ENCODE measurements around the gene CSNK2A1. TPM values are rescaled to one million over a fixed set of nuclear protein-coding genes. Genes with fewer than 3 reads are reported as not detected.

The CSNK2A1 gene
- total RNA-seq, 6 experiments from 2014 or later = 124 to 150 (median 135) TPM

DNA sequence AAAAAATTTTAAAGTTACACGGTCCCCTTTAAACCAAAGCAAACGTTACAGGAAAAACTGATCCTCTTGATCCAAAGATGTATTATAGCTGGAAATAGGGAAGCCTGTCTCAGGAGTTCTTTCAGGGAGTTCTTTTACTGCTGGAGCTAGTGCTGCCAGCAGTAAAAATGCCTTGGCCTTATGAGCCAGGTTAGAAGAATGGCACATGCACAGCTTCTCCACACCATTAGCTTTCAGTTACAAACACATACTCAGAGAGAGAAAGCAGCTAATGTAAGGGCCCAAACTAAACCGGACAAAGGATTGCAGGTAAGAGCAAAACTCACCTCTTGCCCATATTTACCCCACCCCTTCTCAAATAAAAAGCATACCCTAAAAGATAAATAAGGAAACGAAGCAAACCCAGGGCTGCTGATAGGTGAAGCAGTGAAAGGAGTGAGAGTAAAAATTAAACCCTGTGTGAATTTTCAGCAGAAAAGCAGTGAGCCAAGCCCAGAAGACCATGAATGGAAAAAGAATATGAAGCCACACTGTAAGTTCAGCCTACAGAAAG, 100.3 kb downstream of the CSNK2A1 start:
- no peaks in the 10 kb centered on the region for H3K27me3 Mint-ChIP-seq (ENCODE audit: insufficient read depth)
- H3K4me1 Mint-ChIP-seq (ENCODE audit: low read depth) = peaks cover 26% of the 10 kb centered on the region
- no peaks in the 10 kb centered on the region for H3K9me3 Mint-ChIP-seq
- H3K27ac Mint-ChIP-seq = peak overlapping the region; percentile 17; the same call in 1 of the 2 replicates
- TF ChIP-seq, protein P1, sequence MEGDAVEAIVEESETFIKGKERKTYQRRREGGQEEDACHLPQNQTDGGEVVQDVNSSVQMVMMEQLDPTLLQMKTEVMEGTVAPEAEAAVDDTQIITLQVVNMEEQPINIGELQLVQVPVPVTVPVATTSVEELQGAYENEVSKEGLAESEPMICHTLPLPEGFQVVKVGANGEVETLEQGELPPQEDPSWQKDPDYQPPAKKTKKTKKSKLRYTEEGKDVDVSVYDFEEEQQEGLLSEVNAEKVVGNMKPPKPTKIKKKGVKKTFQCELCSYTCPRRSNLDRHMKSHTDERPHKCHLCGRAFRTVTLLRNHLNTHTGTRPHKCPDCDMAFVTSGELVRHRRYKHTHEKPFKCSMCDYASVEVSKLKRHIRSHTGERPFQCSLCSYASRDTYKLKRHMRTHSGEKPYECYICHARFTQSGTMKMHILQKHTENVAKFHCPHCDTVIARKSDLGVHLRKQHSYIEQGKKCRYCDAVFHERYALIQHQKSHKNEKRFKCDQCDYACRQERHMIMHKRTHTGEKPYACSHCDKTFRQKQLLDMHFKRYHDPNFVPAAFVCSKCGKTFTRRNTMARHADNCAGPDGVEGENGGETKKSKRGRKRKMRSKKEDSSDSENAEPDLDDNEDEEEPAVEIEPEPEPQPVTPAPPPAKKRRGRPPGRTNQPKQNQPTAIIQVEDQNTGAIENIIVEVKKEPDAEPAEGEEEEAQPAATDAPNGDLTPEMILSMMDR (IDR thresholded peaks at IDR 0.05) = no peak
- H3K4me3 Mint-ChIP-seq = no peak overlapping the region
- H3K36me3 Mint-ChIP-seq (ENCODE audit: low read depth) = peaks cover 44% of the 10 kb centered on the region
- DNase-seq = no peak

DNA sequence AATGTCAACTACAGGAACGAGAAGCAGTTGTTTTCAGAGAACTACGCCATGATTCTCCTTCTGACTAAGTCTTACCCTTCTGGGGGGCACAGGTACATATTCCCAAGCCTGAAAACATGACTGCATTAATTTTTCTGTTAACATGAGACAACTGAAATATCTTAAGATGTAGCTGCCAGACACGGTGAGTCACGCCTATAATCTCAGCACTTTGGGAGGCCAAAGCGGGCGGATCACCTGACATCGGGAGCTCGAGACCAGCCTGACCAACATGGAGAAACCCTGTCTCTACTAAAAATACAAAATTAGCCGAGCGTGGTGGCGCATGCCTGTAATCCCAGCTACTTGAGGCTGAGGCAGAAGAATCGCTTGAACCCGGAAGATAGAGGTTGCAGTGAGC, 103.0 kb downstream of the CSNK2A1 start:
- DNase-seq = no peak
- Mint-ChIP-seq H3K27me3 (ENCODE audit: insufficient read depth) (no peaks in the 10 kb centered on the region), H3K27ac (no peak overlapping the region), H3K36me3 (ENCODE audit: low read depth) (peaks cover 49% of the 10 kb centered on the region), H3K9me3 (no peaks in the 10 kb centered on the region), H3K4me1 (ENCODE audit: low read depth) (peaks cover 23% of the 10 kb centered on the region), H3K4me3 (no peak overlapping the region)
- TF ChIP-seq, protein P1 (IDR thresholded peaks at IDR 0.05) = no peak

DNA sequence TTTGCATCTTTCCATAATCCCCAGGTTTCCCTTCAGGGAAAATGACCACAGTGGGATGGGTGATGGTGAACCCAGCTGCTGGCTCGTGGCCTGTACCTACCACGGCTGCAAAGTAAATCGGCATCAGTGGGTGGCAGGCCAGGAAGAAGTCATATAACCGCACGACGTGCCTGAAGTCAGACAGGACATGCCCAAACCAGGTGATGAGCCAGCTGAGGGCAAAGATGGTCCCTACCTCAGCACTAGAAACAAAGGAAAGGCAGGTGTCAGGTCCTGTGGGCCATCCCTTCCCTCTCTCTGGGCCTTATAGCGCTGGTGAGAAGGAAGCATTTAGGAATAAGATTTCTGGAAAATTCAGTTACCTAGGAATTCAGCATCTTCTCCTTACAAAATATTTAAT, 103.4 kb downstream of the CSNK2A1 start:
- Mint-ChIP-seq H3K27ac (no peak overlapping the region), H3K4me3 (no peak overlapping the region), H3K36me3 (ENCODE audit: low read depth) (peaks cover 48% of the 10 kb centered on the region), H3K9me3 (no peaks in the 10 kb centered on the region), H3K27me3 (ENCODE audit: insufficient read depth) (no peaks in the 10 kb centered on the region), H3K4me1 (ENCODE audit: low read depth) (peaks cover 18% of the 10 kb centered on the region)
- DNase-seq = no peak
- TF ChIP-seq, protein P1 (IDR thresholded peaks at IDR 0.05) = no peak

DNA sequence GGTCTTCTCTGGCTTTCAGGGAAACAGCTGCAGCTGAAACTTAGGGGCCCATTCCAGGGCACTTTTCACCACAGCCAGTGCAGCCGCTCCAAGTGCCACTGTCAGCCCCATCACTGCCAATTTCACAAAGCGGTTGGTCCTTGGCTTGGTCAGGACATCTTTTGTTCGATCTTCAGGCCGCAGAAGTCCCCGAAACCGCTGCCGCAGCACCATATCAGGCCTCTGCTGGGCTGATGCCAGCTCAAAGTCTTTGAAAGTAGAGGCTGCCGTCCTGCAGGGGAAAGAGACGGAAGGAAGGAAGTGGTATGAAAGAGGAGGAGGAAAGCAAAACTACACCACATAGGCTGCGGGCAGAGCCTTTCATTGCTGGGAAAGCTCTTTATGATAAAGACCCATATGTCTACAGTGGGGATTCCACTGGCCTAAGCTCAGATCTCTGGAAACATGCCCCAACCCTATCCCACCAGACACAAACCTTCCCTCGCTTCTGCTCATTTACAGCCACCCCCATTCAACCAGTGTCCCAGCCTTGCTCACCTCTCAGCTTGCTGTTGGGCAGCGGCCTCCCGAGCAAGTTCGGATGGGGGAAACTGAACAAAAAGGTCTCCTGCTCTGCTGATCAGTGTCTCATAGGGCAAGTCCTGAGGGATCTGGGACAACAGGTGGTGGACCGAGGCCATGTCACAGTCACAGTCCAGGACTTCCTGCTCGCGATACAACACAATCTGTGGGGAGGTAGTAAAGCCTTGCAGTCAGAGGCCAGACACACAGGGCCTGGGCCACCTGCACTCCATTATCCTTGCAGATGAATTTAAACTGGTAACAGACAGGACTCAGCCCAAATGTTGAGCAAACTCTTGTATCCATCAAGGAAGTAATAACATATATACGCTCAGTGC, 104.8 kb downstream of the CSNK2A1 start:
- no peak for DNase-seq
- TF ChIP-seq, protein P1 (IDR thresholded peaks at IDR 0.05) = no peak
- H3K4me3 Mint-ChIP-seq = no peak overlapping the region
- no peak overlapping the region for H3K27ac Mint-ChIP-seq
- H3K27me3 Mint-ChIP-seq (ENCODE audit: insufficient read depth) = no peaks in the 10 kb centered on the region; the same call in 1 of the 2 replicates
- H3K9me3 Mint-ChIP-seq = no peaks in the 10 kb centered on the region
- H3K4me1 Mint-ChIP-seq (ENCODE audit: low read depth) = peaks cover 13% of the 10 kb centered on the region; the same call in 1 of the 2 replicates
- peaks cover 36% of the 10 kb centered on the region for H3K36me3 Mint-ChIP-seq (ENCODE audit: low read depth)

DNA sequence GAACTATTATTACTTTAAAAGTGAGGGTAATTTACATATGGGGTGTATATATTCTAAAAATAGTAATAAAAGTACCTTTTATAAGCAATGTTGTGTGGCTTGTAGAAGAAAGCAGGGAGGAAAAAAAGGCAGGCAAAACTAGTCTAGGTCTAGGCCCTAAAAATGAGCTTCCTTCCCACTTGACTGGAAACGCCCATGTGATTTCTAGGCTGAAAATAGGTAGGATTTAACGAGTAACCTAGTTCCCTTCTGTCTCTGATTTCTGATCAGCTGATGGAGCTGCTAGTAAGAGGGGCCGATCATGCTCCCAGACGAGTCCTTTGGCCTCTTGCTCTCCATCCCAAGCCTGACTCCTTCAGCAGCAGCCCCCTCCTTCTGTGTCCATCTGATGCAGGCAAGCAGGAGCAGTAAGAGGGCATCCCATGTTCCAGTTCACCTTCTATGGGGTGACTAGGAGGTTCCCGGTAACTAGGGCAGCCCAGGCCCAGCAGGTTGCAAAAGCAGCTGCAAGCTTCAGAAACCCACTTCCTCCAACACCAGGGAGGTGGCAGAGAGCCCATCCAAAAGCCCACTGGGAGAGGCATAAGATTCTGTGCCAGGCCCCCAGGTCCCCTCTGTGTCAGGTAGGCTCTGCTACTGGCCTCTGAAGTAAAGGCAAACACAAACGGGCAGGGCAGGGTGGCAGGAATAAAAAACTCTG, 105.7 kb downstream of the CSNK2A1 start:
- no peaks in the 10 kb centered on the region; the same call in none of the 2 replicates for H3K27me3 Mint-ChIP-seq (ENCODE audit: insufficient read depth)
- no peak overlapping the region for H3K27ac Mint-ChIP-seq
- peaks cover 12% of the 10 kb centered on the region for H3K4me1 Mint-ChIP-seq (ENCODE audit: low read depth)
- no peak for DNase-seq
- H3K9me3 Mint-ChIP-seq = no peaks in the 10 kb centered on the region
- TF ChIP-seq, protein P1 (IDR thresholded peaks at IDR 0.05) = no peak
- H3K4me3 Mint-ChIP-seq = no peak overlapping the region
- H3K36me3 Mint-ChIP-seq (ENCODE audit: low read depth) = peaks cover 30% of the 10 kb centered on the region; the same call in 1 of the 2 replicates

Measured in HFFc6 (cell line).